HG03196 (cell line): ENCODE data around the gene PRPH.
"Not testable (repeated sequence)": the region's sequence is repeated elsewhere in the genome, so short reads cannot be mapped to it uniquely, and the experiment has no call there.

ENCODE experiments used
- ATAC-seq: cut with Tn5 transposase; IDR thresholded peaks from one replicate; pipeline ENCODE4 v1.9.1; 2021; ENCODE audit not compliant: unreplicated experiment

Gene PRPH

GRCh38 chr12:49276304-49277290 is 18.4 kb upstream of the PRPH start:
- no peak for ATAC-seq

- no peak for ATAC-seq
These were observed 17.5 kb upstream of the PRPH start for GRCh38 chr12:49277466-49277865.

DNA sequence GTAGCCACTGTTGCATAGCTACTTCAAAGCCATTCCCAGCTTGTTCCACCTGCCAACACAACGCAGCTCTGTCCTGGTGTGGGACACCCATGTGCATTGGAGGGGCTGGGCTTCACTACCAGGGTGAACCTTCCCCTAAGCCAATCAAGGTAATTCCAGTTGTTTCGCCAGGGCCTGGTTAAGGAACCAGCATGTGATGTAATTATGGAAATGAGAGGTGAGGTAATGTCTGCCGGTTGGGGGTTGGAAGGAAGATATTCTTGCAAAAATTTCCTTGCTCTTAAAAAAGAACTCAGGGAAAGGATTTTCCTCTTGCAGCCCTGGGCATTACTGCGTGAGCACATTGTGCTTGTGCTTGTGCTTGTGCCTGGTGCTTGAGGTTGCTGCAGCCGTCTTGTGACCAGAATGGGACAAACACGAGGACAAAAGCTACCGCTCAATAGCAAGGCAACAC is 15.2 kb upstream of the PRPH start:
- no peak for ATAC-seq

DNA sequence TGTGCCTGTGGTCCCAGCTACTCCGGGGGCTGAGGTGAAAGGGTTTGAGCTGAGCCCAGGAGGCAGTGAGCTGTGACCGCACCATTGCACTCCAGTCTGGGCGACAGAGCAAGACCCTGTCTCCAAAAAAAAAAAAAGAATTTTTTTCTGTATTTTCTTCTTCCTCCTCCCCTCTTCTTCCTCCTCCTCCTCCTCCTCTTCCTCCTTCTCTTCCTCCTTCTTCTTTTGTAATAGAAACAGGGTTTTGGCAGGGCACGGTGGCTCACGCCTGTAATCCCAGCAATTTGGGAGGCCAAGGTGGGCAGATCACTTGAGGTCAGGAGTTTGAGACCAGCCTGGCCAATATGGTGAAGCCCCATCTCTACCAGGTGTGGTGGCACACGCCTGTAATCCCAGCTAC is 14.4 kb upstream of the PRPH start:
- not testable (repeated sequence) for ATAC-seq

GRCh38 chr12:49282302-49282701 is 12.6 kb upstream of the PRPH start:
- no peak for ATAC-seq

GRCh38 chr12:49282740-49283375 is 12.1 kb upstream of the PRPH start:
- ATAC-seq: not testable (repeated sequence)

GRCh38 chr12:49283541-49284429 is 11.2 kb upstream of the PRPH start:
- ATAC-seq: no peak

DNA sequence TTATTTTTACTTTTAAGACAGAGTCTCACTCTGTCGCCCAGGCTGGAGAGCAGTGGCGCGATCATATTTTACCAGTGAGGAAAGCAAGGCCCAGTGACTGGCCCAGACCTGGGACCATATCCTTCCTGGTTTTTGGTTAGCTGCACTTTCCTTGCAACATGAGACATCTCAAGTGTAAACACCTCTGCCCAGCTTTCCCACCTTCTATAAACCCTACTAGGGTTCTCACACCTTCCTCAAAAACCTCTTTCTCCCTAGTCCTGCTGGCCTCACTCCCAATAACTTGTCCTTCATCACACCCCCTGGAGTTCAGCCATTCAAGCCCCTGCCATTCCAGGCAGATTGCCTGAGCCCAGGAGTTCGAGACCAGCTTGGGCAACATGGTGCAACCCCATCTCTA is 10.3 kb upstream of the PRPH start:
- ATAC-seq: no peak

DNA sequence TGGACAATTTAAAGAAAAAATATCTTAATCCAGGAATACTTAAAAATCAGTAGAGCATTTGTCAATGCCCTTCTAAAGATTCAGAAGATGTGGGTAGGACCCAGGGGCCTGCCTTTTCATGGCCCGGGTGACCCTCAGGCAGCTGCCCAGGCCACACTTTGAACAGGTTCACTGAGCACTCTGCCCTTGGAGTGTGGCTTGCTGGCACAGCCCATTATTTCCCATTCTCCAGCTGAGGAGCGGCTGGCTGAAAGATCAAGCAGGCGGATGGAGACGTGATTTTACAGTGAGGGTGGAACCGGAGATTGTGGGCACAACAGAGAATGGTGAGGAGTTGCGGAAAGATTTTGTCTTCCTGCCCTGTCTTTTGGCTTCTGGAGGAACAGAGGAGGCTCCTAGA is 7.1 kb upstream of the PRPH start:
- no peak for ATAC-seq

- no peak for ATAC-seq
These were observed 6.5 kb upstream of the PRPH start for GRCh38 chr12:49288412-49288853.

GRCh38 chr12:49288922-49289555 is 5.9 kb upstream of the PRPH start:
- ATAC-seq: no peak

DNA sequence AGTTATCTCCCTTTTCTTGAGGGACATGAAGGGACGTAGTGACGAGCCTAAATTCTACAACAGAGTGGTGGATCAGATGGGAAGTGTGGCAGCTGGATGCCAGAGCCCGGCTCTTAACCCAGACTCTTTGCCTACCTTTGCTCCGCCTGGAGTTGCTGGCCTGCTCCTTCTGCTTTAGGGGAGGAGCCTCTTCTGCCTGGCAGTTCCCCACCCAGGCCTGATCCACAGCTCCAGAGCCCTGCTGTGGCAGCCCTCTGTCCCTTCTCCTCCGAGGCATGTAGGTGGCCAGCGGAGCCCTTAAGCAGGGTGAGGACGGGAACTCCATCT is 2.3 kb upstream of the PRPH start:
- ATAC-seq: no peak

- no peak for ATAC-seq
These were observed 1.6 kb upstream of the PRPH start for GRCh38 chr12:49293056-49293956.

- no peak for ATAC-seq
These were observed 702 bp upstream of the PRPH start for GRCh38 chr12:49294086-49294803.

DNA sequence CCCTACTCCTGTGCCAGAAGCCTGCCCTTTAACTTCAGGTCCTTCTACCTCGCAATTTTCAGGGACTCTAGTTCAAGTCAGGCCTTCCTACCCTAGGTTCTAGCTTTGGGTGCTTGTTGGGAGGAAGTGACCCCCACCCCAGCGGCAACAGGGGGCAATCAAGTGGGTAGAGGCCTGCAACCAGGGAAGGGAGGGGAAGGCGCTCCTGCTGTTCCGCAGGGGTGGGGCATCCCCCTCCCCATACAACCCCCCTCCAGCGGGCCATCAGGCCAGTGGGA is 204 bp upstream of the PRPH start:
- ATAC-seq: no peak

DNA sequence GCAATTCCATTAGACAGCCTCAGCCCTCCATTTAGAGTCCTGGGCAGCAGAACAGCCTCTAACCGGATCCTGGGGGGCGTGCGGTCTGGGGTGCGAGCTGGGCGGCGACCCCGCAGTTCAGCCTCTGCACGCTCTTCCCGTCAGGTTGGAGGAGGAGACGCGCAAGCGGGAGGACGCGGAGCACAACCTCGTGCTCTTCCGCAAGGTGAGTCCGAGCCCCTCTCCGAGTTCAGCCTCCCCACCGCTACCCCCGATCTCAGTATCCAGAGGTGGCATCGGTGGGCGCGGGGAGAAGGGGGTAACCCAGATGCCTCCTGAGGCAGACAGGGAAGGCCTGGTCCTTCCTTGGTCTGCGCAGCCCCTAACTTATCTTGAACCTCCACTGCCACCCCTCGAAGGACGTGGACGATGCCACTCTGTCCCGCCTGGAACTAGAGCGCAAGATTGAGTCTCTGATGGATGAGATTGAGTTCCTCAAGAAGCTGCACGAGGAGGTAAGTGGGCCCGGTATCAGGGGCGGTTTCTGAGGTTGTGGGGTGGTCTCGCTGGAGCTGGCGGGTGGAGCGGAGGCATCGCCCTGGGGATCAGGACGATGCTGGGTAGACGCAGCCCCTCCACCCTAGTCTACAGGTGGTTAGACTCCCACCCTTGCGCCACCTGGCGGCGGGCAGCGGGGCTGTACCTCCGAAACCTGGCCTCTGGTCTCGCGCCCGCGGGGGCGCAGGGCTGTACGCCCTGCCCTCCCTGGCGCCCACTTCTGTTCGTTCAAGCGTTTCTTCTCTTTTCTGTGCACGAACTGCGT is 1.3 kb downstream of the PRPH start:
- no peak for ATAC-seq

DNA sequence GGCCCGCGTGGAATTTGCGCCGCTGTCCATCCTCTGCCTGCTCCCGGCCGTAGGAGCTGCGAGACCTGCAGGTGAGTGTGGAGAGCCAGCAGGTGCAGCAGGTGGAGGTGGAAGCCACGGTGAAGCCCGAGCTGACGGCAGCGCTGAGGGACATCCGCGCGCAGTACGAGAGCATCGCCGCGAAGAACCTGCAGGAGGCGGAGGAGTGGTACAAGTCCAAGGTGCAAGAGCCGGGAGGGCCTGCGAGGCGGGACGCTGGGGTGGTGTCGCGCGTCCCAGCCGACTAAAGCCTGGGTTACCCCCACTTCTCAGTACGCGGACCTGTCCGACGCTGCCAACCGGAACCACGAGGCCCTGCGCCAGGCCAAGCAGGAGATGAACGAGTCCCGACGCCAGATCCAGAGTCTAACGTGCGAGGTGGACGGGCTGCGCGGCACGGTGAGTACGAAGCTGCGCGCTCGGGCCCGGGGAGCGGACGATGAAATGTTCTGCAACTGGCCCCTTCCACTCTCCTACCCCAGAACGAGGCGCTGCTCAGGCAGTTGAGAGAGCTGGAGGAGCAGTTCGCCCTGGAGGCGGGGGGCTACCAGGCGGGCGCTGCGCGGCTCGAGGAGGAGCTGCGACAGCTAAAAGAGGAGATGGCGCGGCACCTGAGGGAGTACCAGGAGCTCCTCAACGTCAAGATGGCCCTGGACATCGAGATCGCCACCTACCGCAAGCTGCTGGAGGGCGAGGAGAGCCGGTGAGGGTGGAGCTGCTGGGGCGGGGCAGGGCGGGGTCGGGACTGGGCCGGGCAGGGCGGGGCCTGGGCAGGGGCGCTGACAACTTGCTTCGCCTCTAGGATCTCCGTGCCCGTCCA is 2.1 kb downstream of the PRPH start:
- ATAC-seq: no peak

DNA sequence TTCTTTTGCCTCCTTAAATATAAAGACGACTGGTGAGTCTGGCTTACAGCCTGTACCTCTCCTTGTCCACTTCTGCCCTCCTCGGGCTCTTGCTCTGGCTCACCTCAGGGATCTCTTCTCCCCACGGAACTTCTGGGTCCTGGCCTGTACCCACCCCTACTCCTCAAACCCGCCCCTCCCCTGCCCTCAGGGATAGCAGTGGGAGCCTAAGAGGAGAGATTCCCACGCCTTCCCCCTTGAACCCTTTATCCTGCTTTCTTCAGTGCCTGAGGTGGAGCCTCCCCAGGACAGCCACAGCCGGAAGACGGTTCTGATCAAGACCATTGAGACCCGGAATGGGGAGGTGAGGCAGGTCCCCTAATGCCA is 2.7 kb downstream of the PRPH start:
- no peak for ATAC-seq
